Measurements from ENCODE around the gene TINCR. TPM values are rescaled to one million over a fixed set of nuclear protein-coding genes. Genes with fewer than 3 reads are reported as not detected.

The TINCR gene
- total RNA-seq, 1 donor, result not detected

- DNase-seq (ENCODE audit: low read depth), result no peak
- H3K4me3 ChIP-seq (ENCODE audit: low read depth, low read length), result no peak overlapping the region
- no peak for TF ChIP-seq CTCF (IDR thresholded peaks at IDR 0.05; ENCODE audit: insufficient read depth, low read depth, low read length)
These were observed 4.0 kb upstream of the TINCR start for GRCh38 chr19:5571777-5572176.

- no peak for TF ChIP-seq CTCF (IDR thresholded peaks at IDR 0.05; ENCODE audit: insufficient read depth, low read depth, low read length)
- no peak for DNase-seq (ENCODE audit: low read depth)
- H3K4me3 ChIP-seq (ENCODE audit: low read depth, low read length), result no peak overlapping the region
These were observed 236 bp upstream of the TINCR start for GRCh38 chr19:5567970-5568407.

- DNase-seq (ENCODE audit: low read depth), result no peak
- no peak for TF ChIP-seq CTCF (IDR thresholded peaks at IDR 0.05; ENCODE audit: insufficient read depth, low read depth, low read length)
- no peak overlapping the region for H3K4me3 ChIP-seq (ENCODE audit: low read depth, low read length)
These were observed 2.8 kb downstream of the TINCR start for GRCh38 chr19:5564930-5565329.

GRCh38 chr19:5563935-5564612 is 3.7 kb downstream of the TINCR start:
- TF ChIP-seq CTCF (IDR thresholded peaks at IDR 0.05; ENCODE audit: insufficient read depth, low read depth, low read length), result no peak
- DNase-seq (ENCODE audit: low read depth), result peak; percentile 62
- no peak overlapping the region for H3K4me3 ChIP-seq (ENCODE audit: low read depth, low read length)

- no peak for DNase-seq (ENCODE audit: low read depth)
- TF ChIP-seq CTCF (IDR thresholded peaks at IDR 0.05; ENCODE audit: insufficient read depth, low read depth, low read length), result no peak
- H3K4me3 ChIP-seq (ENCODE audit: low read depth, low read length), result no peak overlapping the region
These were observed 4.7 kb downstream of the TINCR start for GRCh38 chr19:5563008-5563431.

- TF ChIP-seq CTCF (IDR thresholded peaks at IDR 0.05; ENCODE audit: insufficient read depth, low read depth, low read length), result no peak
- no peak for DNase-seq (ENCODE audit: low read depth)
- no peak overlapping the region for H3K4me3 ChIP-seq (ENCODE audit: low read depth, low read length)
These were observed 5.5 kb downstream of the TINCR start for GRCh38 chr19:5562280-5562679.

- DNase-seq (ENCODE audit: low read depth), result no peak
- H3K4me3 ChIP-seq (ENCODE audit: low read depth, low read length), result no peak overlapping the region
- peak; percentile 36 for TF ChIP-seq CTCF (IDR thresholded peaks at IDR 0.05; ENCODE audit: insufficient read depth, low read depth, low read length)
These were observed 6.2 kb downstream of the TINCR start for GRCh38 chr19:5561559-5561958.
